Stomach (tissue), 9 donors: ENCODE results near the gene ABHD1. TPM values are rescaled to one million over a fixed set of nuclear protein-coding genes. Genes with fewer than 3 reads are reported as not detected.

Experiments
- DNase-seq, 2 donors: peaks; one replicate each; pipeline versions ENCODE4 v3.0.0 to v3.0.0-alpha.2; 2013 to 2019
- H3K27ac ChIP-seq, 5 donors: fragments of 200-600 bp in 4 of 5; sonication (generic) in 4 of 5; one replicate each; pipeline ENCODE4 v1.5.1; 2013 to 2019; ENCODE audit warnings: mild to moderate bottlenecking in 1 of 5, moderate library complexity in 1 of 5
- H3K27me3 ChIP-seq, 3 donors: fragments of 200-600 bp; sonication (generic); one replicate each; pipeline ENCODE4 v1.5.1; 2017 to 2019; ENCODE audit warnings: mixed run types in 1 of 3
- H3K36me3 ChIP-seq, 4 donors: fragments of 200-600 bp; sonication (generic); 1 replicate in 3 of 4; 2 replicates in 1 of 4; pipeline ENCODE4 v1.5.1; 2016 to 2019
- H3K4me1 ChIP-seq, 4 donors: fragments of 200-600 bp; sonication (generic); one replicate each; pipeline ENCODE4 v1.5.1; 2016 to 2019
- H3K4me3 ChIP-seq, 4 donors: fragments of 200-600 bp; sonication (generic) in 3 of 4; one replicate each; pipeline ENCODE4 v1.5.1; 2016 to 2019; ENCODE audit warnings: mild to moderate bottlenecking in 1 of 4
- H3K9me3 ChIP-seq, 4 donors: fragments of 200-600 bp; sonication (generic); one replicate each; pipeline ENCODE4 v1.5.1; 2016 to 2019
- CTCF ChIP-seq, 7 experiments: fragments of 450-650 bp in 4 of 7; fragments of 200-600 bp in 3 of 7; sonication (generic) in 3 of 7; IDR thresholded peaks; one replicate each; pipeline ENCODE4 v1.5.1; 2016 to 2019; ENCODE audit warnings: antibody characterized with exemption in 7 of 7, control low read depth in 2 of 7, mild to moderate bottlenecking in 1 of 7
- EP300 ChIP-seq: sonication (generic); formaldehyde crosslinking; IDR thresholded peaks from one replicate; pipeline ENCODE4 v1.6.1; 2017; ENCODE audit warnings: antibody characterized with exemption
- POLR2A ChIP-seq, 4 donors: fragments of 450-650 bp; IDR thresholded peaks; one replicate each; pipeline ENCODE4 v1.6.1; 2016; ENCODE audit warnings: antibody characterized with exemption in 4 of 4, control low read depth in 2 of 4, mild to moderate bottlenecking in 1 of 4, moderate library complexity in 1 of 4
- POLR2AphosphoS5 ChIP-seq, 3 donors: sonication (generic); formaldehyde crosslinking; IDR thresholded peaks; one replicate each; pipeline ENCODE4 v1.6.1; 2016; ENCODE audit warnings: antibody characterized with exemption in 3 of 3
- WGBS, 5 donors: extraction: QIAGEN DNeasy Blood & Tissue Kit in 3 of 5; methylation state at CpG; one replicate each; pipeline versions ENCODE4 v1.1.5 to v1.1.7; 2013 to 2018; 5-methylcytosine and 5-hydroxymethylcytosine counted together
- intact Hi-C: fragments of 100-400 bp; cut with DNase I; formaldehyde crosslinking; loops from one replicate; pipeline ENCODE4 v1.15.1; 2023; ENCODE audit warnings: low total_unique reads
- polyA plus RNA-seq, 3 donors: library from polyadenylated mRNA; stranded (reverse); fragments of 200-250 nt; gene quantifications; one replicate each; pipeline ENCODE4 v1.2.3, GENCODE V29; 2013
- total RNA-seq, 5 donors: library from RNA; depleted of rRNA; stranded (reverse); fragments of >200 nt; gene quantifications; one replicate each; pipeline versions ENCODE4 v1.1.0 to v1.2.3, GENCODE V29; 2014 to 2016
- donor health status: healthy with polysubstance abuse.
- donor health status: Bipolar disorder and iron deficiency.
- donor health status: healthy.

ABHD1 gene
- total and polyA plus RNA-seq, 8 donors = 0.23 to 0.75 TPM; not detected in 6

DNA sequence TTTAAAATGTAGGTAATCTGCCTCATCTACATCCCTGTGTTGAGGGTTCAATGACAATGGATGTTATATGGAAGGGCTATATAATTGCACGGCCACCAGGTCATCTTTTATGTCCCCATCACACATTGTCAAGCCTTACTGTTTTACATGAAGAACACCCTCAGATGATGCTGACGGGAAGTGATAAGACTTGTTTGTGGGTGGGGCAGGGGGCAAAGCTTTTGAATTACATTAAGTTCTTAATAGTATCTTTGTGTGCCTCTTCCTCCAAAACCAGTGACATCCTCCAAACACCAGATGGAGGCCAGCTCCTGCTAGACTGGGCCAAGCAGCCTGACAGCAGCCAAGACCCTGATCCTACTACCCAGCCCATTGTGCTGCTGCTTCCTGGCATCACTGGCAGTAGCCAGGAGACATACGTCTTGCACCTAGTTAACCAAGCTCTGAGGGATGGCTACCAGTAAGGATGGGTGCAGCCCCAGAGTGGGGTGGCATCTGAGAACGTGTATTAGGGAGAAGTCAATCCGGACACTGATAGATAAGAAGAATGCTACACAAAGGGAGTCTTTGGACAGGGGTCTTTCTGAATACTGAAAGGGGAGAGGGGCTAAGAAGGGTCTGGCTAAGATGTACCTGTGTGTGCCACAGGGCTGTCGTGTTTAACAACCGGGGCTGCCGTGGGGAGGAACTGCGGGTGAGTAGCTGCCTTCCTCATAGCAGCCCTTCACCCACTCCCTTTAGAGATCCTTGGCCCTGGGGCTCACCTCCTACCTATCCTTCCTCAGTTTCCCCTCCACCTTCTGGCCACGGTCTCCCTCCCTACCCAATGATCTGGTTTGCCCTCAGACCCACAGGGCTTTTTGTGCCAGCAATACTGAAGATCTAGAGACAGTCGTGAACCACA lies 5.3 kb downstream of the ABHD1 start:
- TF ChIP-seq CTCF (IDR thresholded peaks at IDR 0.05) (no peak), POLR2A (IDR thresholded peaks at IDR 0.05) (no peak), POLR2AphosphoS5 (IDR thresholded peaks at IDR 0.05) (no peak), EP300 (no peak)
- 63 to 76% (median 74%) methylated on average over 11 of the region's 11 CpGs for WGBS, 5 donors
- H3K4me1 ChIP-seq = peaks cover 12 to 23% (median 23%) of the 10 kb centered on the region in 4 donors
- intact Hi-C loops = no loop called here
- H3K9me3 ChIP-seq = no peaks in the 10 kb centered on the region
- no peaks in the 10 kb centered on the region for H3K27me3 ChIP-seq
- no peak overlapping the region for H3K4me3 ChIP-seq
- no peak overlapping the region for H3K27ac ChIP-seq
- DNase-seq = no peak
- H3K36me3 ChIP-seq = peaks cover 30 to 43% (median 37%) of the 10 kb centered on the region in 4 donors

DNA sequence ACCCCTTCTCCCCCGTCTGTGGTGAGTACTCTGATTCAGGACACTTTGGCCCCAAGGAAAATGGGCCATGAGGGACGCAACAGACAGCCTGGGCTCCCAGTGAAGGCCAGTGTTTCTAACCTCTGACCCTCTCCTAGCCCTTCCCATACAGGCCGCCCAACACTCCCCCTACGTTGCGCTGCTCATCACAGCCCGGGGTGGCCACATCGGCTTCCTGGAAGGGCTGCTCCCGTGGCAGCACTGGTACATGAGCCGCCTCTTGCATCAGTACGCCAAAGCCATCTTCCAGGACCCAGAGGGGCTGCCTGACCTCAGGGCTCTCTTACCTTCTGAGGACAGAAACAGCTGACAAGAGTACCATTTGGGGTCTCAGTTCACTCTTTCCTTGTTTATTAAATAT lies 6.8 kb downstream of the ABHD1 start:
- no peak overlapping the region for H3K27ac ChIP-seq
- H3K27me3 ChIP-seq = no peaks in the 10 kb centered on the region
- peaks cover 10 to 25% (median 20%) of the 10 kb centered on the region in 4 donors for H3K4me1 ChIP-seq
- H3K9me3 ChIP-seq = no peaks in the 10 kb centered on the region
- no peak for TF ChIP-seq POLR2A (IDR thresholded peaks at IDR 0.05)
- TF ChIP-seq POLR2AphosphoS5 (IDR thresholded peaks at IDR 0.05) = no peak
- no peak for TF ChIP-seq EP300
- TF ChIP-seq CTCF (IDR thresholded peaks at IDR 0.05) = no peak
- peaks cover 30 to 43% (median 37%) of the 10 kb centered on the region in 4 donors for H3K36me3 ChIP-seq
- 89 to 96% (median 92%) methylated on average over 10 of the region's 10 CpGs for WGBS, 5 donors
- DNase-seq = no peak
- intact Hi-C loops = no loop called here
- H3K4me3 ChIP-seq = no peak overlapping the region

DNA sequence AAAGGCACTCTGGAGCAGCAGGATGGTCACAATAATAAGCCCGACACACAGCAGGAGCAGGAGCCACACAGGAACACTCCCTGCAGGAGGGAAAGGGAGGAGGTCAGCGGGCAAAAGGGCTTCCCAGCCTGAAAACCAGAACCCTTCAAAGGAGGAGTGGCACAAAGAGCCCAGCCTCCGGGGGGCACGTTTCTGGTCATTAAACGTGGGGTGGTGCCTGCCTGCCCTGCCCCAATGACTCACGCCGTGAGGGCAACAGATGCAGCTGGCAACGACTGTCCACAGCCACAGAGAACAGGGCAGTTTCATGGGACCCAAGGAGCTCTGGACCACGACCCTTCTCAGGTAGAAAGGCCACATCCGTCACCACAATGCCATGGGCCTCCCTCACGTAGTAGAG lies 7.8 kb downstream of the ABHD1 start:
- intact Hi-C loops = no loop called here
- Histone ChIP-seq H3K4me1 (peaks cover 10 to 25% (median 20%) of the 10 kb centered on the region in 4 donors), H3K9me3 (no peaks in the 10 kb centered on the region), H3K36me3 (peaks cover 30 to 43% (median 37%) of the 10 kb centered on the region in 4 donors), H3K27me3 (no peaks in the 10 kb centered on the region), H3K4me3 (no peak overlapping the region), H3K27ac (no peak overlapping the region)
- TF ChIP-seq CTCF (IDR thresholded peaks at IDR 0.05) (no peak), POLR2A (IDR thresholded peaks at IDR 0.05) (no peak), EP300 (no peak), POLR2AphosphoS5 (IDR thresholded peaks at IDR 0.05) (no peak)
- no peak for DNase-seq
- 86 to 88% (median 88%) methylated on average over 8 to 11 of the region's 11 CpGs for WGBS, 5 donors

DNA sequence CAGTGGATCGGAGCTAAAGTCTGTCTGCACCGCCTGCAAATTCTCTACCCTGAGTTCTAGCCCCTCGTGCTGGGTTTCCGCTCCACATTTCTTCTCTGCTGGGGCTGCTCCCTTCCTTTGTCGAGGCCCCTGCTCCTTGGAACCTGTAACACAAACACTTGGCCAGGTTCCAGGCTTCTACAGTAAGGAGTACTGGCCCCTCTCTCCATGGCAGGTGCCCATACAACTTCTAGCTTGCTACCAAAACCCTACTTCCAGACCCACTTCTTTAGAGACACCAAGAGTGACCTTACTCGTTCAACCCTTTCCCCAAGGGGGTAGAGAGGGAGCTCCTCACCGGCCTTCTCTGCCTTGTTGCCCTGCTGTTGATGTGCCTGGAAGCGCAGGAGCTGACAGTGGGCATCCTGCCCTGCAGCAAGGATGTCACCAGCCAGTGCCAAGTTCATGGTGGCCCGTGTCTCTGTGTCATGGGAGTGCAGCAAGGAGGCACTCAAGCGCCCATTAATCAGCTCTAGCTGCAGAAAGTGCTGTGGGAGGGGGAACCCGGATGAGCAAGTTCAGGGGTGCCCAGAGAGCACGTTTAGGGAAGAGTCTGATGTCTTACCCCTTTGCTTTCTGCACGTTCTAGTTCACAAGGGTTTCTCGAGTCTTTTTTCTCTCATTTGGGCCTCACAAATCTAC lies 9.7 kb downstream of the ABHD1 start:
- Histone ChIP-seq H3K27me3 (no peaks in the 10 kb centered on the region), H3K4me1 (peaks cover 10 to 25% (median 20%) of the 10 kb centered on the region in 4 donors), H3K9me3 (no peaks in the 10 kb centered on the region), H3K4me3 (peak overlapping the region; percentile 64 to 100 (median 88)), H3K27ac (peak overlapping the region in 4 of 5 donors; percentile 86 to 95 (median 92)), H3K36me3 (peaks cover 30 to 43% (median 37%) of the 10 kb centered on the region in 4 donors)
- TF ChIP-seq POLR2AphosphoS5 (IDR thresholded peaks at IDR 0.05) = no peak
- no peak for TF ChIP-seq CTCF (IDR thresholded peaks at IDR 0.05)
- no peak for TF ChIP-seq POLR2A (IDR thresholded peaks at IDR 0.05)
- TF ChIP-seq EP300 = no peak
- WGBS, 5 donors = 27 to 36% (median 34%) methylated on average over 14 of the region's 14 CpGs
- intact Hi-C loops = no loop called here
- DNase-seq = no peak
